ENCODE data around the gene TRPV6.

The TRPV6 gene

GRCh38 chr7:142885311-142886230 lies at the start of gene TRPV6:
TSS of gene TRPV6 (minus strand) at chr7:142885745.
- FAIRE-seq (no peak), DNase-seq (ENCODE audit: low spot score) (no peak)

GRCh38 chr7:142934056-142934455 lies 48.5 kb upstream of the TRPV6 start:
- FAIRE-seq = no peak
- no peak for DNase-seq (ENCODE audit: low spot score)

- no peak for FAIRE-seq
- no peak for DNase-seq (ENCODE audit: low spot score)
Observed at GRCh38 chr7:142933624-142934023, 48.1 kb upstream of the TRPV6 start, which contains the start of gene TRPV5. TSS of gene TRPV5 (minus strand) at chr7:142933746. CDS start at chr7:142933459, 287 bp downstream.

- FAIRE-seq (no peak), DNase-seq (ENCODE audit: low spot score) (no peak)
Observed at GRCh38 chr7:142933092-142933475, 47.5 kb upstream of the TRPV6 start.

GRCh38 chr7:142932386-142933091 lies 47.0 kb upstream of the TRPV6 start:
- no peak for FAIRE-seq

GRCh38 chr7:142930126-142930730 lies 44.7 kb upstream of the TRPV6 start:
- FAIRE-seq = no peak

More at GRCh38 chr7:142932386-142933091, 47.0 kb upstream of the TRPV6 start:
- DNase-seq (ENCODE audit: low spot score) = no peak

GRCh38 chr7:142927949-142928348 lies 42.4 kb upstream of the TRPV6 start:
- no peak for DNase-seq (ENCODE audit: low spot score)
- FAIRE-seq = no peak

More at GRCh38 chr7:142930126-142930730, 44.7 kb upstream of the TRPV6 start:
- DNase-seq (ENCODE audit: low spot score) = no peak

- FAIRE-seq (no peak), DNase-seq (ENCODE audit: low spot score) (no peak)
Observed at GRCh38 chr7:142927085-142927745, 41.7 kb upstream of the TRPV6 start.

GRCh38 chr7:142925413-142925812 lies 39.9 kb upstream of the TRPV6 start:
- DNase-seq (ENCODE audit: low spot score) (no peak), FAIRE-seq (no peak)

GRCh38 chr7:142923391-142923790 lies 37.8 kb upstream of the TRPV6 start:
- DNase-seq (ENCODE audit: low spot score) (no peak), FAIRE-seq (no peak)

GRCh38 chr7:142919656-142920055 lies 34.1 kb upstream of the TRPV6 start:
- no peak for DNase-seq (ENCODE audit: low spot score)
- no peak for FAIRE-seq

- DNase-seq (ENCODE audit: low spot score) (no peak), FAIRE-seq (no peak)
Observed at GRCh38 chr7:142918901-142919300, 33.4 kb upstream of the TRPV6 start.

GRCh38 chr7:142917447-142917846 lies 31.9 kb upstream of the TRPV6 start:
- DNase-seq (ENCODE audit: low spot score) (no peak), FAIRE-seq (no peak)

- FAIRE-seq (no peak), DNase-seq (ENCODE audit: low spot score) (no peak)
Observed at GRCh38 chr7:142916508-142916907, 31.0 kb upstream of the TRPV6 start.

GRCh38 chr7:142915315-142915714 lies 29.8 kb upstream of the TRPV6 start:
- FAIRE-seq = no peak
- DNase-seq (ENCODE audit: low spot score) = no peak

GRCh38 chr7:142914121-142914520 lies 28.6 kb upstream of the TRPV6 start:
- no peak for DNase-seq (ENCODE audit: low spot score)
- FAIRE-seq = no peak

- FAIRE-seq = no peak
- DNase-seq (ENCODE audit: low spot score) = no peak
Observed at GRCh38 chr7:142913566-142913965, 28.0 kb upstream of the TRPV6 start.

- no peak for DNase-seq (ENCODE audit: low spot score)
- FAIRE-seq = no peak
Observed at GRCh38 chr7:142913051-142913450, 27.5 kb upstream of the TRPV6 start.

- DNase-seq (ENCODE audit: low spot score) (no peak), FAIRE-seq (no peak)
Observed at GRCh38 chr7:142910481-142910880, 24.9 kb upstream of the TRPV6 start.

GRCh38 chr7:142910031-142910433 lies 24.5 kb upstream of the TRPV6 start:
- no peak for FAIRE-seq
- no peak for DNase-seq (ENCODE audit: low spot score)
